Islet precursor cell (in vitro differentiated cells): Measurements from ENCODE around the gene FAM117B.
"Not testable (repeated sequence)": the region's sequence is repeated elsewhere in the genome, so short reads cannot be mapped to it uniquely, and the experiment has no call there.

Experiments
- DNase-seq: peaks from one replicate; pipeline ENCODE4 v3.0.0-alpha.2; 2018

FAM117B gene

GRCh38 chr2:202639231-202639630 is 4.5 kb downstream of the FAM117B start:
- DNase-seq, result no peak

- DNase-seq, result no peak
These were observed 7.8 kb downstream of the FAM117B start for GRCh38 chr2:202642567-202642966.

- no peak for DNase-seq
These were observed 8.5 kb downstream of the FAM117B start for GRCh38 chr2:202643012-202643858.

GRCh38 chr2:202652119-202652518 is 17.4 kb downstream of the FAM117B start:
- DNase-seq, result no peak

GRCh38 chr2:202653890-202654289 is 19.1 kb downstream of the FAM117B start:
- no peak for DNase-seq

- no peak for DNase-seq
These were observed 23.1 kb downstream of the FAM117B start for GRCh38 chr2:202657876-202658275.

- DNase-seq, result no peak
These were observed 26.0 kb downstream of the FAM117B start for GRCh38 chr2:202660796-202661195.

- no peak for DNase-seq
These were observed 35.1 kb downstream of the FAM117B start for GRCh38 chr2:202669841-202670240.

GRCh38 chr2:202671317-202672035 is 36.7 kb downstream of the FAM117B start:
- DNase-seq, result no peak

GRCh38 chr2:202675097-202675496 is 40.3 kb downstream of the FAM117B start:
- DNase-seq, result not testable (repeated sequence)

- no peak for DNase-seq
These were observed 45.2 kb downstream of the FAM117B start for GRCh38 chr2:202679980-202680379.

- no peak for DNase-seq
These were observed 45.7 kb downstream of the FAM117B start for GRCh38 chr2:202680512-202680911.

- no peak for DNase-seq
These were observed 47.0 kb downstream of the FAM117B start for GRCh38 chr2:202681688-202682205.

- no peak for DNase-seq
These were observed 47.5 kb downstream of the FAM117B start for GRCh38 chr2:202682274-202682673.

GRCh38 chr2:202687276-202687675 is 52.5 kb downstream of the FAM117B start:
- no peak for DNase-seq

GRCh38 chr2:202689459-202689858 is 54.7 kb downstream of the FAM117B start:
- peak; percentile 61 for DNase-seq

- no peak for DNase-seq
These were observed 55.1 kb downstream of the FAM117B start for GRCh38 chr2:202689898-202690297.

GRCh38 chr2:202690321-202690900 is 55.6 kb downstream of the FAM117B start:
- no peak for DNase-seq

- no peak for DNase-seq
These were observed 58.7 kb downstream of the FAM117B start for GRCh38 chr2:202693503-202693902.

GRCh38 chr2:202695166-202695565 is 60.4 kb downstream of the FAM117B start:
- DNase-seq, result no peak

GRCh38 chr2:202700075-202700901 is 65.5 kb downstream of the FAM117B start:
- DNase-seq, result no peak

- DNase-seq, result no peak
These were observed 68.3 kb downstream of the FAM117B start for GRCh38 chr2:202703091-202703490.

- peak; percentile 55 for DNase-seq
These were observed 69.5 kb downstream of the FAM117B start for GRCh38 chr2:202704248-202704647.
